GM21717 (cell line): Measurements from ENCODE around the gene DDX25.
"Not testable (repeated sequence)": the region's sequence is repeated elsewhere in the genome, so short reads cannot be mapped to it uniquely, and the experiment has no call there.

ENCODE experiments used
- ATAC-seq: cut with Tn5 transposase; IDR thresholded peaks from one replicate; pipeline ENCODE4 v1.9.1; 2021; ENCODE audit warnings: mild to moderate bottlenecking, moderate library complexity; ENCODE audit not compliant: unreplicated experiment

The DDX25 gene

DNA sequence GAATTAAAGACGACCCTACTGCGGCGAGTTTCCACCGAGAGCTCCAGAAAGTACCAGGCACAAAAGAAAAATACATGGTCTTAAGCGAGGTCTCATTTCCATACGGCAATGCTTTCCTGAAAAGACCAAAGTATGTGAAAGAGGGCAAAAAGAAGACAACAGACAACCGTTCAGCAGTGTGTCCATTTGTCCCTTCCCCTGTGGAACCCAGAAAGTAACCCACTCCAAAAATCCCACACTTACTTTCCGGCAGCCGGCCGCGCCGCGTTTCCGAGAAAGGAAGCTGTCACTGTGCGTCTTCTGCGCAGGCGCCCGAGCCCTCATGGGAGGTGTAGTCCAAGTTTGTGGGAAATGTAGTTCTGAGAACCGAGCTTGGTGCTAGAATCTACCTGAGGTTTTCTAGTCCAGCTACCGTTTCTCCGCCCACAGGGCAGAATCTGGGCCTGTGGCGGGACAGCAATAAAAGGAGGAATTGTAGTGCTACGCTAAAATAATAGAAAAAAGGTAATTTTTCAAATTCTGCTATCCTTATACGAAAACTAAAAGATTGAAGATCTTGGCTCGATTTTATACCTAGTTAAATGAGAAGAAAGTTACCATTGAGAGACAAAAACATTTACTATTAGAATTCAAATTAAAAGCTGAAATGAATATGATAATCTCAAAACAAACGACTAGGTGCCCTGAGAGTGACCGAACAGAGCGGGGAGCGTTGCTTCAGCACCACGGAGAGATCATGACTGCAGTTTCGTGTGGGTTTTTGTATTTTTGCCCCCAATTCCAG lies 1.2 kb upstream of the DDX25 start, which contains the start of gene PUS3:
Gene PUS3 (minus strand): TSS at position 280 of the 784 bp plus-strand sequence. CDS start 6,922 bp downstream, outside the sequence.
- ATAC-seq: peak; percentile 97

DNA sequence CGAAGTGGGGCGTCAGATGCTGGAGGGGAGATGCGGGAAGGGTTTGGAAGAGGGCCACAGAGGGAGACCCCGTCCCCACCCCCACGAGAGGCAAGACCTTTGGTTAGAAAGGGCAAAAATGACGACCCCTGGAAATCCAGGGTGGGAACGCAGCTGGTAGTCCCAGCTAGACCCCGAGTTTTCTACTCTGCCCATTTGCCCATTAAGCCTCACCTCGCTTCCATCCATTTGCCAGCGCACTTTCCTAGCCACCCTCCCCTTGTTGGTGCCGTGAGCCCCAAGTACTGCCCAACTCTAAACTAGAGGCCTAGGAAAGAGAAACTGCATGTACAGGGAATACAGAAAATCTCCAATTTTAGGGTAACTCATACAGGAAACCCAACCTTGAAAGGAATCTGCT lies 370 bp downstream of the DDX25 start:
- ATAC-seq: no peak

DNA sequence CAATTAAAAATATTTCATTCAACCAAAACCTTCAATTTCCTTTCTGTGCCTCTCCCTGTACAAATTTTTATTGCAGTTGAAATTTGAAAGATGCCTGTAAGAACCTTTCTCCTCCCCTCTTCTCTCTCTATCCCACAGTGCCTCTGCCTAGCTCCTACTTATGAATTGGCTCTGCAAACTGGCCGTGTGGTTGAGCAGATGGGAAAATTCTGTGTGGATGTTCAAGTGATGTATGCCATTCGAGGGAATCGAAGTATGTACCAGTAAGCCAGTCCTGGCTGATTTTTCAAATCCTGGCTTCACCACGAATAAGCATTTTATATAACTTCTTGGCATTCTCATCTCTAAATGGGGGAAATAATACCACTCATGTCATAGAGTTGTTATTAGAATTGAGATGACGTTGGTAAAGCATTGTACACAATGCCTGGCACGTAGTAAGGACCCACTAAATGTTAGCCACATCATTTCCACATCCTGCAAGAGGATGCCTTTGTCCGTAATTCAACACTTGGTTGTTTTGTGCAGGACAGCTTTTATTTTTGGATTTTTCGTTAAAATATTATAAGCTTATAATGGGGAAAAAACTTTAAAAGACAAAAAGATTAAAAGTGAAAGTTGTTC lies 6.0 kb downstream of the DDX25 start:
- ATAC-seq: no peak

DNA sequence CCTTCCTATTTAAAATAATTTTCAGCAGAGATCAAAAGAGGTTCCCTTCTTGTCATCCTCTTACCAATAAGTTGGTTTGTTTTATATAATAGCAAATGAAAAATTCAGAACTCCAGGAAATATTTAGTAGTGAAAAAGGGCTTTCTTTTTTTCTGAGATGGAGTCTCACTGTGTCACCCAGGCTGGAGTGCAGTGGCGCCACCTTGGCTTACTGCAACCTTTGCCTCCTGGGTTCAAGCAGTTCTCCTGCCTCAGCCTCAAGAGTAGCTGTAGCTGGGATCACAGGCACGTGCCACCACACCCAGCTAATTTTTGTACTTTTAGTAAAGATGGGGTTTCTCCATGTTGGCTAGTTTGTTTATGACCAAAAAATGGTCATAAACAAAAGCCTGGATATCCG lies 10.3 kb downstream of the DDX25 start:
- ATAC-seq: not testable (repeated sequence)

DNA sequence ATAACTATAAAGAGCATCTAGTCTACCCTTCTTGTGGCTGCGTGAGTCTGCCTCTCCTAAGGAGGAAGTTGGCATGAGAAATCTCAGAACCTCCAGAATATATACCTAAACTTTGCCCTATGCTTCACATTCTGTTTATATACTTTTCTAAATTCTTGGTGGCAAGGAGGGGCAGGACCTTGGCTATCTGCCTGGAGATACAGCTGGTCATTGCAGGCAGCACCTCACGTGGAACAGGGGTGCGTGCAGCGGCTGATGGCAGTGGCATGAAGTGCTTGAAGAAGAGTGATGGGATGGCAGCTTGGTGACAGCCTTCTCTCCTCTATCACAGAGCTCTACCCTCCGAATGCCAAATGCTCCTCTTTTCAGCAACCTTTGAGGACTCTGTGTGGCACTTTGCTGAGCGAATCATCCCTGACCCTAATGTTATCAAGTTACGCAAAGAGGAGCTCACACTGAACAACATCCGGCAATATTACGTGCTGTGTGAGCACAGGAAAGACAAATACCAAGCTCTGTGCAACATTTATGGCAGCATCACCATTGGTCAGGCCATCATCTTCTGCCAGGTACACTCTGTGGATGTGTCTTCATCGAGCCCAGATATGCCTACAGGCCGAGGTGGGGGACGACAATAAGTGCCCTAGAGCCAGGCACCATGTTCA lies 12.5 kb downstream of the DDX25 start:
- no peak for ATAC-seq

DNA sequence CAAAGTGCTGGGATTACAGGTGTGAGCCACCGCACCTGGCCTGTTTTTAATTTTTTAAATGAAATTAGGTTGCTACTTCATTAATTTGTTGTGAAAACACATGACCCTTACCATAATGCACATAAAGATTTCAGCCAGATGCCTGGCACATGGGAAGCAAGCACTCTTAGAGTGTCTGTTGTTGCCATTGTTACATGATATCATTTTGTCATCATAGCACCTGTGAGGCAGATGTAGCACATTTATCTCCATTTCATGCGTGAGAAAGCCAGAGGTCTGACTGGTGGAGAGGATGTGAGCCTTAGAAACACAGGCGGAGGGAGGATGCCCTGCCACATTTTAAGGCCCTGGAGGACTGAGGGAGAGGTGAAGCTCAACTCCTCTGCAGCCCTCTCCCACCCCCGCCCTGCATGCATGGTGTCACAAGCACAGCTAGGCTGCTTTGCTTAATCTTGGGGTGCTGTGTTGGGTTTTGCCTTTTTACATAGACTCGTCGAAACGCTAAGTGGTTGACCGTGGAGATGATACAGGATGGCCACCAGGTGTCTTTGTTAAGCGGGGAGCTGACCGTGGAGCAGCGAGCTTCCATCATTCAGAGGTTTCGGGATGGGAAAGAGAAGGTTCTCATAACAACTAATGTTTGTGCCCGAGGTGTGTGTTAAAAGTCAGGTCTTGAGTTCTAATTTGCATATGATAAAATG lies 14.0 kb downstream of the DDX25 start:
- no peak for ATAC-seq

DNA sequence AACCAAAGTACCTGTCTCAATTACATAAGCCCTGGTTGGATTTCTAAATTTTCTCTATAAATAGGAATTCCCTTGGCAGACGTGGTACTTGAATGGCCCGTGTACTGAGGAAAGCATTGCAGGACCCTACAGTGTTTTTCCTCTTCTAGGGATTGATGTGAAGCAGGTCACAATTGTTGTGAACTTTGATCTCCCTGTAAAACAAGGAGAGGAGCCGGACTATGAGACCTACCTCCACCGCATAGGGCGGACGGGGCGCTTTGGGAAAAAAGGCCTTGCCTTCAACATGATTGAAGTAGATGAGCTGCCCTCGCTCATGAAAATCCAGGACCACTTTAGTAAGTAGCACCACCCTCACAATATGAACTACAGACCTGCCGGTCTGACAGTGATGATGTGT lies 16.7 kb downstream of the DDX25 start:
- no peak for ATAC-seq

DNA sequence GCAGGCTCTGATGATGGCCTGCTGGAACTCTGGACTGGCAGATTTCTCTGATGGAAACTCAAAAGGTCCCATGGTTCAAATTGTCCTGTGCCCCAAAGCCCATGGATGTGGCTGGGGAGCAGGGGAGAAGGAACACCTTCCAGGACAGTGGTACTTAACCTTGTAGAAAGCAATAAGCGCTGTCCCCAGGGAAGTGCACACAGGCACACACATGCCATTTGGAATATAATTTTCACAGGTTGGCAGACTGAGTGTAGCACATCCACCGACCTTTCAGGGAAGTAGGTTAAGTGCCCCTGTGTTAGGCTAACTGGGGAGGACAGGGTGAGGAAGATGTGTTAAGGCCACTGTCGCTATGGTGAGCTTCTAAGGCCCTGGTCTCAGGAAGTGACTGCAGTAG lies 17.8 kb downstream of the DDX25 start:
- no peak for ATAC-seq

DNA sequence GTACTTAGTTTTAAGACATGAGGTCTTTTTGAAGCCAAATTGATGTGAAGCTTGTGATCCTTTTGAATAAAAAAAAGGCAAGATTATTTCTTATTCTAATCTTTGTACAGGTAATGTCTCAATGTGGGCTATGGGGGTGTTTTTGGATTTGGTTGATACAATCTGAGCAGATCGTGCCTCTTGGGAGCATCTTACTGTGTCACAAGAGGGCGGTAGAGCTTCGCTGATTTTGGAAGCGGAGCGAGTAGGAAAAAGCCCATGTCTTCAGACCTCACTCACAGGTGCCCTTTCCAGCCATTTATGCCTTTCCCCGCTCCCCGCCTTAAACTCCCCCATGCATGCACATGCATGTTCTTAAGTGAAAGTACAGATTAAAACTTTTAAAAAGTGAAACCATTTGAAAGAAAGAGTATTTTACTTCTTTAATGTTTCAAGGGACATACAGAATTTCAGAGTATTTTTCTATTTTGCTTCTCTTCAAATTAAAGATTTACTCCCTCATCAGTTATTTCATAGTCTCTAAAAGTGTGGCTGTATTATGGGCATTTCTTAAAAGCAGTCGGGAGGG lies 18.8 kb downstream of the DDX25 start:
- no peak for ATAC-seq

DNA sequence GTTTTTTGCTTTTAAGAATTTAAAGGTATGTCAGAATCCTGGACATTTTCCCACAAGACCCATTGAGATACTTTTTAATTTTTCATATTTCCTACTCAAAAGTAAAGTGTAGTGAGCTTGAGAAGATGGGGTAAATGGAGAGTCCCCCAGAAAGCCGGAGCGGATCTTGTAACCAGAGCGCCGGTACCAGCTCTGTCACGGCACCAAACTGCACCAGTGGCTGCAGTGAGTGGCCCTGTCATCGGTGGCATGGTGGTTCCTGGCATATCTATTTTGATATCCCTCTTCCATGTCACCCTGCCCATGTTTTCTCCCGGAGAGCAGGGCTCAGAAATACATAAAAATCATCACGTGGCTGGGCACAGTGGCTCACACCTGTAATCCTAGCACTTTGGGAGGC lies 19.3 kb downstream of the DDX25 start:
- no peak for ATAC-seq

DNA sequence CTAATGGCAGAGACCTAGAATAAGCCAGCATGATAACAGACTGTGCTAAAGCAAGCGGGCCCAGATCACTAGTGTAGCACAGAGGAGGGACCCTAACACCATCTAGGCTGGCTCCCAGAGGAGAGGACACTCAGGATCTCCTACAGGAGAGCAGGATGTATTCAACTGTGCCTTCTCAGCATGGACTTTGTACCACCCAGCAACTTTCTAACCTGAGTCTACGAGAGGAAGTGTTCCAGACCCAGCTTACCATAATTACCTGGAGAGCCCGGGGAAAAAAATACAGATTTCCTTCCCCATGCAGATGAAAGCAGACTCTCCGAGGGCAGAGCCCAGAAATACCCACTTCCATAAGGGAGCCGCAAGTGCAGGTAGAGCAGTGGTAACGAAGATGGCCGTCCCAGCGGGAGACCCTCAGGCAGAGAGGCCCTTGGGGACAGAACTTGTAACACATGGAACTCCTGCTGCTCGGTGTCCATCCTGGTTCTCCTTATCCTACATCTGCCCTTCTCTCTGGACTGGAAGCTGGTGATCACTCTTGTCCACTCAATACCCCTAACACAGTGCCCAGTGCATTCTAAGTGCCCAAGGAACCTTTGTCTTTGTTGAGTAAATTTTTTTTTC lies 20.2 kb downstream of the DDX25 start:
- ATAC-seq: no peak

DNA sequence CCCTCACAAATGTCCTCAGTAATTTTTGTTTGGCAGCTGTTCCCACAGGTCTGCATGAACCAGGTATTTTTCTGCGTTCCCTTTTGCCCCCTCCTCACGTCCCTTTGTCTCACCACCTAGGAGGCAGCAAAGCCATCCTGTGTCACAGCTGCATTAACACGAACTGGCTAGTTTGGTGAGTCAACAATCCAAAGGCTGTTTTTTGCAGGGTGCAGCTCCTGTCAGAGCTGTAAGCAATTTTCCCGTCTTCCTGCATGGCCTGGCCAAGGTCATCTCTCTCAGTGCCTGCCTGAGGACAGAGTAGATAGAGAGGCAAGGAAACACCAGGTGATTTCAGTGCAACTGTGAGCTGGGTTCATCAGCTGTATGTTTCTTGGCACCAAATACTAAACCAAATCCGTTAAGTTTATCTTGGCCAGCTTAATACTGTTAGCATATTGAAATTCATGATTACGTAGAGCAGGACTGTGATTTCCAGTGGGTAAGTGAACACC lies 21.0 kb downstream of the DDX25 start:
- ATAC-seq: no peak

DNA sequence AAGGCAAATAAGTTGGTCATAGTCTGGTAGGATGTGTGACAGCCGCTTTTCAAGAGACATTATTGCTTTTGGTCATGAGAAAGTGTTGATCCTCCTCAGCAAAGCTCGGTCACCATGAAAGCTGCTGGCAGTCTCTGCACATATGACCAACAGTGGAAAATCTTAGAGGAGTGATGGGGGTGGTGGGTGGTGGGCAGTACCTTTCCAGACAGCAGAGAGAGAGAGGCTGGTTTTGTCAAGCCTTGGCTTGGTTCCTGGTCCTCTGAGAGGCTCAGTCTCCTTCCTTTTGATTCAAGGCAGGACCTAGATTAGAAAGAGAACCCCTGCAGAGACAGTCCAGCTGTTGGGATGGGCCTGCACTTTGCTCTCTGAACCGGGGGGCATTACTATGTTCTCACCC lies 21.5 kb downstream of the DDX25 start:
- no peak for ATAC-seq

DNA sequence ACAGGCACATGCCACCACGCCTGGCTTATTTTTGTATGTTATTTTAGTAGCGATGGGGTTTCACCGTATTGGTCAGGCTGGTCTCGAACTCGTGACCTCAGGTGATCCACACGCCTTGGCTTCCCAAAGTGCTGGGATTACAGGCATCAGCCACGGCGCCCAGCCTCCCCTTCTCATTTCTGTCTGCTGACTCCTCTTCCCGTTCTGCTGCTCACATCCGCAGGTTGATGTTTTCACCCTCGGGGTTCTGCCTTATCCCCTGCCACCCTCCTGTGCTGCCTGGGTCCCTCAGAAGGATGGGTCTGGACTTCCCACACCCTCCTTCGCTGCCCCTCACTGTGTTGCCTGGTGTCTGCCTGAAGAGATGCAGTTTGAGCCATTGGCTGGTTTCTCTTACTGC lies 22.4 kb downstream of the DDX25 start:
- no peak for ATAC-seq

DNA sequence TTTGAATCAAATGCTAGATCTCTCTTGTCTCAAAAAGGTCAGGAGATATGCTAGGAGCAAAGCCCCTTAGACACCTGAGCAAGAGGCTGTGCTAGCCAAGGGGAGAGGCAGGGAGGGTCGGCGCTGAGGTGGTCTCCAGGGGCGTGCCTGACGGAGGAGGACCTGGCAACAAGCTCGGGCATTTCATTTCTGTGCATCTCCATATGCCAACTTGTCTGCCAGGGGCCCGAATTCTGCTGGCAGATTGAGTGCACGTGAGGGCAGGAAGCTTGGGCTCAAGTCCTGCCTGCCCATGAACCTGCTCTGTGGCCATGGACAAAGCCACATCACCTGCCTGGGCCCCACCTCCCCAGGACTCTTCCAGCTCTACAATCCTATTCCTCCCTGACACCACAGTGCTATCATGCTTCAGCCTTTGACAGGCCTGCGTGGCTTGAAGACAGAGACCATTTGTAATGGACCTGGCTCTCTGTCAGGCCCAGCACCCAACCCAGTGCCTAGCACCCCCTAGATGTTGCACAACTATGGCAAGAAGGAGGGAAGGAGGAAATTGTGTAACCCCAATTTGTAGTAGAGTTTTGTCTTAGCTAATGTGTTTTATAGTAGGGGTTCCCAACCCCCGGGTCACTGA lies 25.3 kb downstream of the DDX25 start:
- no peak for ATAC-seq

DNA sequence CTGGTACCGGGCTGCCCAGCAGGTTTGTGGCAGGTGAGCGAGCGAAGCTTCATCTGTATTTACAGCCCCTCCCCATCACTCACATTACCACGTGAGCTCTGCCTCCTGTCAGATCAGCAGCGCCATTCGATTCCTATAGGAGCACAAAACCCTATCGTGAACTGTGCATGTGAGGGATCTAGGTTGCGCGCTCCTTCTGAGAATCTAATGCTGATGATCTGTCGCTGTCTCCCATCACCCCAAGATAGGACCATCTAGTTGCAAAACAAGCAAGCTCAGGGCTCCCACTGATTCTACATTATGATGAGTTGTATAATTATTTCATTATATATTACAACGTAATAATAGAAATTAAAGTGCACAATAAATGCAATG lies 25.8 kb downstream of the DDX25 start:
- ATAC-seq: no peak

DNA sequence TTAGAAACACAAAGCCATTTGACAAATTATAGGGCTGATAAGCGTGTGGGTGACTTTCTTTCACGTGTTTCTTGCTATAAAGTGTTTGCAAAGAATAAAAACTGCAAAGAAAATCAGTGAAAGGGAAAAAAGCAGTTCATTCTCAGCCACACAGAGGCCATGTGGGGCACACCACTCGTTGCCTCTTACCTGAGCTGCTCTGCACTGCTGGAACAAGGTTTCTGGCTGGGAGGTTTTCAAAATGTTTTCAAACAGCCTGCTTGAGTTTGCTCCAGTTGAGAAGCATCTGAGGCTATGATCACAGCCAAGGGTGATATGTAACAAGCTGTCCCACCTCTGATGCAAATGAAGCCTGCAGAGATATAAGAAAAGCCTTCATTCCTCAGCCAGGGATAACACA lies 26.8 kb downstream of the DDX25 start:
- no peak for ATAC-seq

DNA sequence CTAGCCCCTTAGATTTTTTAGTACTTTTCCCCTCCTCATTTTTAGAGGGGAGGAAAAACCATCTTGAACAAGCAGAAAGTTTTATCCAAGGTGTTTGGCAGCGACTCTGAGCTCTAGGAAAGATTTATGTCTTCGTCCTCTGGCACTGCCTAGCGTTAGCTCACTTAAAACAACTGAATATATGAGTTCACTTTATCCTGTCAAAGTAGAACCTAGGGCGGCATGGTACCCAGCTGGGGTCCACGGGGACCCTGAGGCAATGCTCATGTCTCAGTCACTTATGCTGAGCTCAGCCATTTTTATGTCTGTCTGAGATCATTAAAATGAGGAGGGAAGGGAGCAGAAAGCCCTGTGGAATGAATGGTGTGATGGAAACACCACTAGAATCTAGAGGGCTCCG lies 27.4 kb downstream of the DDX25 start:
- no peak for ATAC-seq

DNA sequence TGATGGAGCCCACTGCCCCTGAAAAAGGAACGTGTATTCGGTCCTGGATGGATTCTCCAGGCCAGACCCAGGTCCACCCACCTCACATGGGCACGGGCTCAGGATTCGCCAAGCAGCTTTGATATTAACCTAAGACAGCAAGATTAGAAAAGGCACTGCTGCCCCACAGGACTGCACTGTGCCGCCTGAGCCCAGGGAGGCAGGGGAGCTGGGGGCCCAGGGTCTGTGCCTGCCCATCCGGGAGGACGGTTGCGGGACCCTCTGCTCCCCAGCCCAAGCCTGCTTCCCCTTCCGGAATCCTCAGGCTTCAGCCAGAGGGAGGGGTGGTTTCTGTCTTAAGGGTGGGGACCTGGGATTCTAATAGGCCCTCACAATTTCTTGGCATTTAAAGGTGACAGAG lies 28.0 kb downstream of the DDX25 start:
- no peak for ATAC-seq
